ENCODE measurements around the gene TCHHL1.

DNA sequence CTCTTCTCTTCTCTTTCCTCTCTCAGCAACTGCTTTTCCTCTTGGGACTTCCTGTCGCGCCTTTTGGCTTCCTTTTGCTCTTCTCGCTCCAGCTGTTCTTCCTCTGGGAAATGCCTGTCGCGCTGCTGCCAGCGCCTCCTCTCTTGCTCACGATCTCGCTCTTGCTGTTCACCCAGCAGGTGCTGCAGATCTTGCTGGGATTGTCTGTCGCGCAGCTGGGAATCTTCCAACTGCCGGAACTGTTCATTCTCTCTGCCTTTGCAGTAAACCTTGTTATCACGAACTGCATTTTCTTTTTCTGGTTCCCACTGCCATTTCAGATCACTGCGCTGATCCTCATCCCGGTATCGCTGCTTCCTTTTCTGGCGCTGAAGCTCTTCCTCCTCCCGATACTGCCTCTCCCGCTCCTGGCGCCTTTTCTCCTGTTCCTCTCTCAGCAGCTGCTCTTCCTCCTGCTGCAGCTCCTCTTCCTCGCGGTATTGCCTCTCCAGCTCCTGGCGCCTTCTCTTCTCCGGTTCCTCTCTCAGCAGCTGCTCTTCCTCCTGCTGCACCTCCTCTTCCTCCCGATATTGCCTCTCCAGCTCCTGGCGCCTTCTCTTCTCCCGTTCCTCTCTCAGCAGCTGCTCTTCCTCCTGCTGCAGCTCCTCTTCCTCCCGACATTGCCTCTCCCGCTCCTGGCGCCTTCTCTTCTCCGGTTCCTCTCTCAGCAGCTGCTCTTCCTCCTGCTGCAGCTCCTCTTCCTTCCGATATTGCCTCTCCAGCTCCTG lies 20.6 kb upstream of the TCHHL1 start:
- TF ChIP-seq POLR2AphosphoS5 (IDR thresholded peaks at IDR 0.05; ENCODE audit: low read depth, low read length), result no peak
- TF ChIP-seq SIN3A (IDR thresholded peaks at IDR 0.05; ENCODE audit: borderline replicate concordance, insufficient read depth, low read length), result no peak
- no peak for TF ChIP-seq TAF1 (IDR thresholded peaks at IDR 0.05; ENCODE audit: borderline replicate concordance, insufficient read depth, low read length)
- TF ChIP-seq, protein P1, sequence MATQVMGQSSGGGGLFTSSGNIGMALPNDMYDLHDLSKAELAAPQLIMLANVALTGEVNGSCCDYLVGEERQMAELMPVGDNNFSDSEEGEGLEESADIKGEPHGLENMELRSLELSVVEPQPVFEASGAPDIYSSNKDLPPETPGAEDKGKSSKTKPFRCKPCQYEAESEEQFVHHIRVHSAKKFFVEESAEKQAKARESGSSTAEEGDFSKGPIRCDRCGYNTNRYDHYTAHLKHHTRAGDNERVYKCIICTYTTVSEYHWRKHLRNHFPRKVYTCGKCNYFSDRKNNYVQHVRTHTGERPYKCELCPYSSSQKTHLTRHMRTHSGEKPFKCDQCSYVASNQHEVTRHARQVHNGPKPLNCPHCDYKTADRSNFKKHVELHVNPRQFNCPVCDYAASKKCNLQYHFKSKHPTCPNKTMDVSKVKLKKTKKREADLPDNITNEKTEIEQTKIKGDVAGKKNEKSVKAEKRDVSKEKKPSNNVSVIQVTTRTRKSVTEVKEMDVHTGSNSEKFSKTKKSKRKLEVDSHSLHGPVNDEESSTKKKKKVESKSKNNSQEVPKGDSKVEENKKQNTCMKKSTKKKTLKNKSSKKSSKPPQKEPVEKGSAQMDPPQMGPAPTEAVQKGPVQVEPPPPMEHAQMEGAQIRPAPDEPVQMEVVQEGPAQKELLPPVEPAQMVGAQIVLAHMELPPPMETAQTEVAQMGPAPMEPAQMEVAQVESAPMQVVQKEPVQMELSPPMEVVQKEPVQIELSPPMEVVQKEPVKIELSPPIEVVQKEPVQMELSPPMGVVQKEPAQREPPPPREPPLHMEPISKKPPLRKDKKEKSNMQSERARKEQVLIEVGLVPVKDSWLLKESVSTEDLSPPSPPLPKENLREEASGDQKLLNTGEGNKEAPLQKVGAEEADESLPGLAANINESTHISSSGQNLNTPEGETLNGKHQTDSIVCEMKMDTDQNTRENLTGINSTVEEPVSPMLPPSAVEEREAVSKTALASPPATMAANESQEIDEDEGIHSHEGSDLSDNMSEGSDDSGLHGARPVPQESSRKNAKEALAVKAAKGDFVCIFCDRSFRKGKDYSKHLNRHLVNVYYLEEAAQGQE (IDR thresholded peaks at IDR 0.05; ENCODE audit: insufficient read depth in 1 of 2, low read depth in 2 of 2, low read length in 2 of 2), result no peak
- no peak for TF ChIP-seq FOXP2 (optimal IDR thresholded peaks at IDR 0.05; ENCODE audit: borderline replicate concordance, extremely low read depth, extremely low read length, insufficient read depth)
